ENCODE data around the gene GOSR2.

- TF ChIP-seq CTCF (conservative IDR thresholded peaks at IDR 0.05; ENCODE audit: low read depth, low read length), result no peak
- no peak for TF ChIP-seq FOS (IDR thresholded peaks at IDR 0.05; ENCODE audit: low read depth, low read length)
- no peak for TF ChIP-seq POLR2A (IDR thresholded peaks at IDR 0.05; ENCODE audit: low read depth, low read length)
- TF ChIP-seq SMC3 (IDR thresholded peaks at IDR 0.05; ENCODE audit: low read depth, low read length), result no peak
- TF ChIP-seq RCOR1 (IDR thresholded peaks at IDR 0.05; ENCODE audit: insufficient replicate concordance, low read length), result no peak
- TF ChIP-seq USF2 (IDR thresholded peaks at IDR 0.05; ENCODE audit: low read depth, low read length), result no peak
- TF ChIP-seq CEBPB (IDR thresholded peaks at IDR 0.05; ENCODE audit: low read depth, low read length), result no peak
- TF ChIP-seq RAD21 (IDR thresholded peaks at IDR 0.05; ENCODE audit: low read length), result no peak
- no peak for TF ChIP-seq MXI1 (IDR thresholded peaks at IDR 0.05; ENCODE audit: borderline replicate concordance, low read depth, low read length)
- no peak for TF ChIP-seq BHLHE40 (IDR thresholded peaks at IDR 0.05; ENCODE audit: low read depth, low read length)
- TF ChIP-seq ELK1 (IDR thresholded peaks at IDR 0.05; ENCODE audit: borderline replicate concordance, low read depth, low read length), result no peak
- no peak for TF ChIP-seq MAFK (IDR thresholded peaks at IDR 0.05; ENCODE audit: low read depth, low read length)
- TF ChIP-seq CHD1 (IDR thresholded peaks at IDR 0.05; ENCODE audit: low read depth, low read length), result no peak
These were observed 30.7 kb upstream of the GOSR2 start for GRCh38 chr17:46892192-46892703.
